ENCODE results near the gene GON4L.
"Not testable (repeated sequence)": the region's sequence is repeated elsewhere in the genome, so short reads cannot be mapped to it uniquely, and the experiment has no call there.

The GON4L gene

GRCh38 chr1:155856975-155857930 lies at the start of gene GON4L:
TSS of gene GON4L (minus strand) at chr1:155857214. CDS start at chr1:155853780, 3,434 bp downstream.
- peak; percentile 89 to 100 (median 96) for DNase-seq

DNA sequence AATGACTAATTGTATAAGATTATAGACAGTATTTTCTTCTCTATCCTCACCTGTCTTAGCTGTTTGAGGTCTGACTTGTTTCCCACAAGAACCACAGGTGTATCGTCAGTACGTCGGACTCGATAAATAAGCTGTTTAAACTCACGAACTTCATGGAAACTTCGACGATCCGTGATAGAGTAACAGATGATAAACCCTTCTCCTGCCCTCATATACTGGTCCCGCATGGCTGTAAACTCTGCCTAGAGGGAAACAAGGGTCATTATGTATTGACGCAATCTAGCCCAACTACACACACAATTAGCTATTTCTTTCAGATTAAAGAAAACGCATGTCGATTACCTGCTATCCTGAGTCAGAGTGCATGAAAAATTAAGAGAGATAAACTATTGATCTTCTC lies 47.2 kb upstream of the GON4L start:
- no peak for DNase-seq

- no peak for DNase-seq
These were observed 43.1 kb upstream of the GON4L start for GRCh38 chr1:155900161-155900560.

DNA sequence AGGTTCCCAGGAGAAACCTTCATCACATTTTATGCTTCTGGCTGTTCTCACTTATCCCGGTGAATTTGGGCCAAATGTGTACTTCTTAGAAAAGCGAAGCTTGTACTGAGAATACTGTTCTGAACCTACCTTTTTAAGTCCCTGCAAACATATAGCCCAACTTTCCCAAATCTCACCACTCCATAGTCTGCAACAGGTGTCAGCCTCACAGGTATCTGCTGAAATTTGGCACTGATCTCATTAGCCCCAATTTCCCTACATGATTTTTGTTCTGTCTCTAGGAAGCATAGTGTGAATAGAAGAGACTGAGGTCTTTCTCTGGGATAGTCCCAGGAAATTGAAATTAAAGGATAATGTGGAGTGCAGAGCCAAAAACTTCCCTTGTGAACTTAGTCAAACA lies 42.7 kb upstream of the GON4L start:
- no peak for DNase-seq

GRCh38 chr1:155898888-155899287 lies 41.9 kb upstream of the GON4L start:
- DNase-seq, result no peak

- DNase-seq, result no peak
These were observed 40.7 kb upstream of the GON4L start for GRCh38 chr1:155897746-155898145.

DNA sequence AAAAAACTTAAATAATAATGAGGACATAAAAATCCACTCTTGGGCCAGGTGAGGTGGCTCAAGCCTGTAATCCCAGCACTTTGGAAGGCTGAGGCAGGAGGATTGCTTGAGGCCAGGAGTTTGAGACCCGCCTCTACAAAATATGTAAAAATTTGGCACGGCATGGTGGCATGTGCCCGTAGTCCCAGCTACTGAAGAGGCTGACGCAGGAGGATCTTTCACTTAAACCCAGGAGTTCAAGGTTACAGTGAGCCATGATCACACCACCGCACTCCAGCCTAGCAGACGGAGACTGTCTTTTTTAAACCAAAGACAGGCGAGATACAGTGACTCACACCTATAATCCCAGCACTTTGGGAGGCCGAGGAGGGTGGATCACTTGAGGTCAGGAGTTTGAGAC lies 39.5 kb upstream of the GON4L start:
- DNase-seq, result not testable (repeated sequence)

DNA sequence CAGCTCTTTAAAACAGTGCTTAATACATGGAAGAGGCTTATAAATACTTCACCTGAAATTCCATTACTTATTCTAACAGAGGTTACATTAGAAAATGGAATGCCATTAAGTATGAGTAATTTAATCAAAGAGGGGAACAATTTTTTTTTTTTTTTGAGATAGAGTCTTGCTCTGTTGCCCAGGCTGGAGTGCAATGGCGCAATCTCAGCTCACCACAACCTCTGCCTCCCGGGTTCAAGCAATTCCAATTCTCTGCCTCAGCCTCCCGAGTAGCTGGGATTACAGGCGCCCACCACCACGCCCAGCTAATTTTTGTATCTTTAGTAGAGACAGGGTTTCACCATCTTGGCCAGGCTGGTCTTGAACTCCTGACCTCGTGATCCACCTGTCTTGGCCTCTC lies 38.6 kb upstream of the GON4L start:
- not testable (repeated sequence) for DNase-seq

DNA sequence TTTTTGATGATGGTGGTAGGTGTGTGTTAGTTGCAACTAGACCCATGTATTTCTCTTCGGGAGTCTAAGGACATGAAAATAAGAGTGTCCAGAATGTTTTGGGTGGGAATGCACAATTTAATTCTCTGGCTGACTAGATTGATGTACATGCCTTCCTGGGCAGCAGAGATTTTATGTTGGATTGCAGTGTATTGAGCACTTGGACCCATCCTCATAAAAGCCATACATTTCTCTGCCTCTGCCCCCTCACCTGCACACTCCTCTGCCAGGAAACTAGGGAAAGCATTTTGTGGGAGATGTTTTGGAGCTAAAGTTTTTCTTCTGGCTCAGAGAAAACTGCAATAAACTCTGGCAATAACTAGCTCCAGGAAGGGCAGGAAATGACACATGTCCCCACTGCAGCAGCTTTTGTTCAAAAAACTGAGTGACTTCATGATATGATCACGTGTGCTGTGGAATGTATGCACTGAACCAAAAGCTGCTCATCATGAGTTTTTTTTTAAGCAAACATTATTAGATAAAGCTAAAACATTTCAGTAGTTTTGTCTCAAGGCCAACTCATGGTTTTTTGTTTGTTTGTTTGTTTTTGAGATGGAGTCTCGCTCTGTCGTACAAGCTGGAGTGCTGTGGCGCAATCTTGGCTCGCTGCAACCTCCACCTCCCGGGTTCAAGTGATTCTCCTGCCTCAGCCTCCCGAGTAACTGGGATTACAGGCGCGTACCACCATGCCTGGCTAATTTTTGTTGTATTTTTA lies 36.6 kb upstream of the GON4L start:
- no peak for DNase-seq

DNA sequence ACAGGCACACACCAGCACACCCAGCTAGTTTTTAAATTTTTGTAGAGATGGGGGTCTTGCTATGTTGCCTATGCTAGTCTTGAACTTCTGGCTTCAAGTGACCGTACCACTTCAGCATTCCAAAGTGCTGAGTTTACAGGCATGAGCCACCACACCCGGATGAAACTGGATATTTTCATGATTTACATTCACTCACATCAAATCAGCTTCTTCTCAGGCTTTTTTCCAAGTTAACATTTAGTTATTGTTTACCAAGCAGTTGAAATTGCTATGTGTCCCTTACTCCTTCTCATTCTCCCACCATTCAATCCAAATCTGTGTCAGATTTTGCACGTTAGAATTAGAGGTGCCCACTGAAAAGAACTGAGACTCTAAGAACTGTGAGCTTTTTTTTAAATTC lies 35.8 kb upstream of the GON4L start:
- DNase-seq, result no peak

GRCh38 chr1:155890251-155890650 lies 33.2 kb upstream of the GON4L start:
- DNase-seq, result no peak

DNA sequence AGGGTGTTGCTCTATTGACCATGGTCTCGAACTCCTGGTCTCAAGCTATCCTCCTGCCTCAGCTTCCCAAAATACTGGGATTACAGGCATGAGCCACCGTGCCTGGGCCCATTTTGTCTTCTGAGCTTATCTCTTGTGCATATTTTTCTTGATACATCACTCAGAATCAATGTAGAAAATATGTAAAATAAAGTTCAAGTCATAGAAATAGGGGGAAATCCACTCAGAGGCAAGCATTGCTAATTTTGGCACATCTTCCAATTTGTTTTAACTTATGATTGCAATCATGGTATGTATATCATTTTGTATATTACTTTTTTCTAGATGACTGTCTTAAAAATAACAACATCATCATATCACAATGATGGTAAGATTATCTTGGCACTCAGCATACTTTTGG lies 32.6 kb upstream of the GON4L start:
- no peak for DNase-seq

DNA sequence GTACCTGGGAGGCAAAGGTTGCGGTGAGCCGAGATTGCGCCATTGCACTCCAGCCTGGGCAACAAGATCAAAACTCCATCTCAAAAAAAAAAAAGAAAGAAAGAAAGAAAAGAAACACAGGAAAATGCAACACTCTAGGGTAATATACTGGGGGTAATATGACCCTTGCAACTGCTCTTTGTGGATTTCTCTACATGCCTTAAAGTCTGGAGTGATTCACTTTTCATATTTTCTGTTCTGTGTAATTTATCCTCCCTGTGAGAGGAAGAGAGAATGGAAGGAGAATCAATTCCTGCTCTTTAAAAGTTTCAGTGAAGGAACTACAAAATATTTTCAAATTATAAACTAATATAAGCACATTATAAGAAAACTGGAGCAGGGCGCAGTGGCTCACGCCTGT lies 31.5 kb upstream of the GON4L start:
- no peak for DNase-seq

DNA sequence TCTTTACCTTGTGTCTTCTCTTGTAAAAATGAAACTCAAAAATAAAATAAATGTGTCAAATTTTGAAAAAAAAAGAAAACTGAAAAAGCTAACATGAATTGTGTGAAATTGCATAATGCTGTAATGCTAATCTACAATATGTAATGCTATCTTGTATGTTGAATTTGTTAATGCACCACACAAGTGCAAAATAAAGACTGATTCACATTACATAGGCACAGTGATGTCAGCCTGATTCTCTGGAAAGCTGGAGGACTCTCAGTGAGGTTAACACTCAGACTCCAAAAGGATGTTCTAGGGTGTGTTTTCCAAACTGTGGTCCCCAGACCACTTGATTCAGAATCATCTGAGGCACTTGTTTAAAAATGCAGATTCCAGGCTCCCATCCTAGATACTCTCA lies 28.0 kb upstream of the GON4L start:
- DNase-seq, result no peak

DNA sequence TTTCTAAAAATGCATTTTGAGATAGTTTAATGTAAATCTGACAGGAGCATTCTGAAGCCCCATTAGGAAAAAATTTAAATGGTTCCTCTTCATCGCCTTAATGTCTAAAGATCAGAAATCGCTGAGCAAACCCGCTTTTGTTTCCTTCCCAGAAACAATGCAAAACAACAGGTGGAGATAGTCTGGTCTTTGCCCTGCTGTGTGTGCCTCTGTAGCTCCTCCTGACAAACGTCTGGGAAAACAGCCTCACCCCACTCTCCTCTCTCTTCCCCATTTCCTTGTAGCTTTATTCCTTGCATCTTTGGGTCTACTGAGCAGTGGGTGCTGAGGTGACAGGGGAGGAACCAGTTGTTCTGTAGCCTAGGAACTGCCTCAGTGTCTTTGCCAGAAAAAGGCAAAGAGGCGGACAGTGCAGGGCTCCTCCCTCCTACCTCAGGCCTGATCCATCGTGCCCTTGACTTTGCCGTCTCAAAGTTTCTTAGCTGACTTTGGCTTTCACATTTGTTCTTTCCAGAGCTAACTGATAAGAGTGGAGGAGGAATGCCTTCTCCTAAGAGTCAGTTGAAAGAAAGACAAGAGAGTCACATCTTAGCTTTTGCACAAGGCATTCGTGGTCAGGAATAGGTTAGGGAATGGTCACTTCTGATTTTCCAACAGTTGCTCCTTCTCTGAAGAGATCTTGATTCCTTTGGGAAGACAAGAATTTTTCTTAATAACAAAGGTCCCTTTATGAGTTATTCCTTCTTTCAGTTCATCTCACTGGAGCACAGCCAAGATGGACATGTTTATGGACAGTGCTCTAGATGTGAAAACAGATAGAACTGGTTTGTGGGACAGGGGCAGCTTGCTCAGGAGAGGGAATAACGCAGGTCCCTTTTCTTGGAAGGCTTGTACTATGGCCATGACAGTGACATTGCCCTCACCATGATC lies 27.3 kb upstream of the GON4L start:
- no peak for DNase-seq

GRCh38 chr1:155882766-155883165 lies 25.8 kb upstream of the GON4L start:
- no peak for DNase-seq

DNA sequence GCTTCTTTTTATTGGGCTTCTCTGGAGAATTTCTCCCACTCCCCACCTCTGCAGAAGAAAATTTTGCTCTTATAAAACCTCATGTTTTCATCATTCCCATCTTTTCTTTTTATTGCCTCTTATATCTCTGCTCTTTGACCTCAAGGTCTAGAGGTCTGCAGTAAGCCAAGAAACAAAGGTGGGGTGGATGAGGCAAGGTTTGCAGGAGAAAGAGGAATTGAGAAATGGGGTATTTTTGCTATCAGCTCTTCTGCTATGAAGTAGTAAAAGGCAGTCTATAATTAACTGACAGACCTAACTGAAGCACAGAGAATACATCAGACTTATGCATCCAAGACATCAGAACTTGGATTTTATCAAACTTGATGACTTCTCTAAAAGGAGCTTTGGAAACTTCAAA lies 25.2 kb upstream of the GON4L start:
- DNase-seq, result no peak

DNA sequence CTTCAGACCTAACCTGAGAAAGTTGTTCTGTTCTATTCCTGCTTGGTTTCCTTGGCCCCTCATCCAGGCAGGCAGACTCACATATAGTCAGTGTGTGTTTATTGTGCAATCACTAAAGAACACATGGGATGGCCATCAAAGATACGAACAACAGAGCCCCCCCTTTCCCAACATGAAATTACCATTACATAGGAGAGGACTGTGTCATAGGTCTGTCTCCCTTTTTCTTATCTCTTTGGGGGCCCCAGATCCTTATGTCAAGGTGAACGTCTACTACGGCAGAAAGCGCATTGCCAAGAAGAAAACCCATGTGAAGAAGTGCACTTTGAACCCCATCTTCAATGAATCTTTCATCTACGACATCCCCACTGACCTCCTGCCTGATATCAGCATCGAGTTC lies 23.9 kb upstream of the GON4L start:
- DNase-seq, result no peak

GRCh38 chr1:155880251-155880650 lies 23.2 kb upstream of the GON4L start:
- DNase-seq, result no peak

DNA sequence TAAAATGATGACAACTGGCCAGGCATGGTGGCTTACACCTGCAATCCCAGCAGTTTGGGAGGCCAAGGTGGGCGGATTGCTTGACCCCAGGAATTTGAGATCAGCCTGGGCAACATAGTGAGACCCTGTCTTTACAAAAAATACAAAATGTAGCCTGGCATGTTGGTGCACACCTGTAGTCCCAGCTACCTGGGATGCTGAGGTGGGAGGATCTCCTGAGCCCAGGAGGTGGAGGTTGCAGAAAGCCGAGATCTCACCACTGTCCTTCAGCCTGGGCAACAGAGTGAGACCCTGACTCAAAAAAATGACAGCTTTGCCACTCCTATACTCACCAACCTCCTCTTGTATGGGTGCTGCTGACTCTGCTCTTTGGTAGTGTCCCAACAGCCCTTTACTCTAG lies 20.9 kb upstream of the GON4L start:
- no peak for DNase-seq

GRCh38 chr1:155873860-155874259 lies 16.8 kb upstream of the GON4L start:
- DNase-seq, result peak in 1 of 3 experiments; percentile 55

DNA sequence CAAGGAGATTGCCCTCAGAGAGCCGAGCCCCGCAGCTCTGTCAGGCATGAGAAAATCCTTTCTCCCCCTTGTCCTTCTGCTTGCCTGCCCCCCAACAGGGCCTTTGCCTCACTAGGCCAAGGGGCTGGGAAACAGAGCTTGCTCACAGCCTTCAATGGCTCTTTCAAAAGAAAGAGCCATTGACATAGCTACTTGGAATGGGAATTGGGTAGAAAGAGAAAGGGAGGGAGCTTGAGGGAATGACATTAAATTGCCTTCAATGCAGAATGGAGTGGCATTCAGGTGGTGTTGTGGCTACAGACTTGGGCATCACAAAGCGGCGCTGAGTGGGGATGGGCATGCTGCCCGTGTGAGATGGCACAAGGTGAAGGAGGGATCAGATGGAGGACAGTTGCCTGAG lies 15.5 kb upstream of the GON4L start:
- DNase-seq, result no peak

DNA sequence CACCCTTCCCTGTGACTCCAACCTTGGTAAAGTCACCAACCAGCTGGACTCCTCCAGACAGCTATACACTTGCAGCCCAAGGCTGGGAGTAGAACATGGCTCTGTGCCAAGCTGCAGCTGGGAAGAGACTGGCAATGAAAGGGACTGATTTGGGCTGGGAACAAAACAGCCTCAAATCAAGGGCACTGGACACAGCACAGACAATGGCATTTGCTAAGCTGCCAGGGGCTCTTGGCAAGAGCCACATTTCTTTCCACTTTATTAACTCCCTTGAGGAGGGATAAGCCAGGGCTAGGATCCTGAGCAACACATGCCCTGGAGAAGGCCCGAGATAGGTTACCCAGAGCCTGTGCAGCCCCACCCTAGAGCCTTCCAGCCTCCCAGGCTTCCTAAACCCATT lies 14.4 kb upstream of the GON4L start:
- peak; percentile 2 to 66 (median 44) for DNase-seq
